Spleen (tissue), 11 donors: ENCODE measurements around the gene KCNK18. TPM values are rescaled to one million over a fixed set of nuclear protein-coding genes. Genes with fewer than 3 reads are reported as not detected.

Experiments used
- DNase-seq: peaks from one replicate; pipeline ENCODE4 v3.0.0-alpha.2; 2020
- H3K27ac ChIP-seq, 8 donors: fragments of 200-600 bp; sonication (generic) in 7 of 8; 1 replicate in 4 of 8; 2 replicates in 4 of 8; pipeline versions ENCODE4 v1.5.0 to v1.8.0; 2016 to 2021; ENCODE audit warnings: inconsistent platforms in 4 of 8, mild to moderate bottlenecking in 4 of 8, moderate library complexity in 1 of 8
- H3K27me3 ChIP-seq, 7 donors: fragments of 200-600 bp; sonication (generic) in 6 of 7; replicated peaks in 1 of 7; 1 replicate in 4 of 7; 2 replicates in 3 of 7; pipeline versions ENCODE4 v1.5.0 to v1.8.0; 2016 to 2021; ENCODE audit warnings: inconsistent platforms in 3 of 7, mild to moderate bottlenecking in 1 of 7
- H3K36me3 ChIP-seq, 6 donors: fragments of 200-600 bp; sonication (generic) in 5 of 6; 1 replicate in 4 of 6; 2 replicates in 2 of 6; pipeline versions ENCODE4 v1.5.0 to v1.8.0; 2016 to 2021; ENCODE audit warnings: inconsistent platforms in 2 of 6
- H3K4me1 ChIP-seq, 6 donors: fragments of 200-600 bp; sonication (generic) in 5 of 6; 1 replicate in 3 of 6; 2 replicates in 3 of 6; pipeline versions ENCODE4 v1.5.0 to v1.8.0; 2016 to 2021; ENCODE audit warnings: inconsistent platforms in 3 of 6
- H3K4me3 ChIP-seq, 8 donors: fragments of 200-600 bp; sonication (generic) in 7 of 8; 1 replicate in 4 of 8; 2 replicates in 4 of 8; pipeline versions ENCODE4 v1.5.0 to v1.8.0; 2016 to 2021; ENCODE audit warnings: inconsistent platforms in 4 of 8, mild to moderate bottlenecking in 4 of 8, moderate library complexity in 2 of 8
- H3K9me3 ChIP-seq, 8 donors: fragments of 200-600 bp; sonication (generic) in 7 of 8; 1 replicate in 4 of 8; 2 replicates in 4 of 8; pipeline versions ENCODE4 v1.5.0 to v1.8.0; 2016 to 2021; ENCODE audit warnings: inconsistent platforms in 4 of 8
- CTCF ChIP-seq, 11 experiments: fragments of 200-600 bp in 7 of 11; fragments of 450-650 bp in 4 of 11; sonication (generic) in 4 of 11; IDR thresholded peaks in 8 of 11; conservative IDR thresholded peaks in 3 of 11; 1 replicate in 7 of 11; 2 replicates in 4 of 11; pipeline versions ENCODE4 v1.4.0 to v1.8.0; 2016 to 2021; ENCODE audit warnings: antibody characterized with exemption in 11 of 11, inconsistent platforms in 4 of 11, mild to moderate bottlenecking in 1 of 11
- POLR2A ChIP-seq, 3 donors: fragments of 450-650 bp; IDR thresholded peaks; one replicate each; pipeline ENCODE4 v1.5.1; 2017; ENCODE audit warnings: antibody characterized with exemption in 3 of 3, mild to moderate bottlenecking in 1 of 3
- POLR2AphosphoS5 ChIP-seq, 3 donors: sonication (generic); formaldehyde crosslinking; IDR thresholded peaks; one replicate each; pipeline ENCODE4 v1.5.1; 2017; ENCODE audit warnings: antibody characterized with exemption in 3 of 3
- WGBS, 5 donors: extraction: QIAGEN DNeasy Blood & Tissue Kit in 3 of 5; methylation state at CpG; one replicate each; pipeline versions ENCODE4 v1.1.5 to v1.1.7; 2013 to 2018; 5-methylcytosine and 5-hydroxymethylcytosine counted together
- intact Hi-C: fragments of 100-400 bp; cut with DNase I; formaldehyde crosslinking; loops from one replicate; pipeline ENCODE4 v1.15.0; 2023; ENCODE audit warnings: low total_unique reads
- polyA plus RNA-seq, 3 donors: library from polyadenylated mRNA; stranded (reverse); fragments of 200-250 nt; gene quantifications; one replicate each; pipeline ENCODE4 v1.2.1, GENCODE V29; 2013
- total RNA-seq, 7 donors: library from RNA; depleted of rRNA in 3 of 7; stranded (reverse); fragments of >200 nt in 3 of 7; fragmentation: NEBNext Ultra II Directional in 4 of 7; extraction: Animal tissue kit (Norgen Biotek cat#: 25700) in 4 of 7; gene quantifications; one replicate each; pipeline versions ENCODE4 v1.1.0 to v1.2.1, GENCODE V29; 2016 to 2021
- donor health status: healthy with polysubstance abuse.
- donor health status: DM: no; HTN: no; CAD: no; lungs with moderate emphysema.
- donor health status: DM: no; HTN: no; CAD: no.
- donor health status: Bipolar disorder and iron deficiency.
- donor health status: healthy.
- donor health status: DM: no; HTN: no; CAD: no.
- donor health status: DM: yes; HTN: yes; CAD: no.

The KCNK18 gene
- total and polyA plus RNA-seq, 10 donors: not detected

- Histone ChIP-seq H3K36me3 (no peaks in the 10 kb centered on the region), H3K4me3 (peak overlapping the region in 5 of 8 donors; percentile 1 to 55 (median 13)), H3K27me3 (peaks cover 11 to 100% (median 97%) of the 10 kb centered on the region in 7 donors), H3K4me1 (peaks cover 9 to 54% (median 40%) of the 10 kb centered on the region in 6 donors), H3K9me3 (no peaks in the 10 kb centered on the region), H3K27ac (no peak overlapping the region)
- 4 to 6% (median 5%) methylated on average over 25 to 39 of the region's 39 CpGs for WGBS, 5 donors
- intact Hi-C loops: no loop called here
- no peak for DNase-seq
- TF ChIP-seq POLR2AphosphoS5 (IDR thresholded peaks at IDR 0.05): no peak
- TF ChIP-seq POLR2A (IDR thresholded peaks at IDR 0.05): no peak
- no peak for TF ChIP-seq CTCF (IDR thresholded peaks at IDR 0.05 in 8 of 11, conservative IDR thresholded peaks at IDR 0.05 in 3 of 11)
Measured at GRCh38 chr10:117162093-117163060, 34.9 kb upstream of the KCNK18 start.

GRCh38 chr10:117163061-117163953 is 34.0 kb upstream of the KCNK18 start:
- H3K27me3 ChIP-seq: peaks cover 16 to 100% (median 99%) of the 10 kb centered on the region in 7 donors
- no peaks in the 10 kb centered on the region for H3K36me3 ChIP-seq
- H3K9me3 ChIP-seq: no peaks in the 10 kb centered on the region
- H3K4me1 ChIP-seq: peaks cover 16 to 63% (median 49%) of the 10 kb centered on the region in 6 donors
- intact Hi-C loops: no loop called here
- peak overlapping the region in 5 of 8 donors; percentile 1 to 55 (median 13) for H3K4me3 ChIP-seq
- H3K27ac ChIP-seq: no peak overlapping the region
- DNase-seq: no peak
- TF ChIP-seq POLR2AphosphoS5 (IDR thresholded peaks at IDR 0.05) (no peak), CTCF (IDR thresholded peaks at IDR 0.05 in 8 of 11, conservative IDR thresholded peaks at IDR 0.05 in 3 of 11) (no peak), POLR2A (IDR thresholded peaks at IDR 0.05) (no peak)
- 3 to 5% (median 3%) methylated on average over 34 to 82 of the region's 82 CpGs for WGBS, 5 donors

GRCh38 chr10:117163954-117164548 is 33.2 kb upstream of the KCNK18 start:
- H3K4me1 ChIP-seq: peaks cover 17 to 70% (median 52%) of the 10 kb centered on the region in 6 donors
- WGBS, 5 donors: 10 to 18% (median 12%) methylated on average over 16 of the region's 16 CpGs
- intact Hi-C loops: no loop called here
- no peaks in the 10 kb centered on the region for H3K9me3 ChIP-seq
- no peak for DNase-seq
- TF ChIP-seq POLR2A (IDR thresholded peaks at IDR 0.05) (no peak), POLR2AphosphoS5 (IDR thresholded peaks at IDR 0.05) (no peak), CTCF (IDR thresholded peaks at IDR 0.05 in 8 of 11, conservative IDR thresholded peaks at IDR 0.05 in 3 of 11) (no peak)
- H3K27ac ChIP-seq: no peak overlapping the region
- H3K36me3 ChIP-seq: no peaks in the 10 kb centered on the region
- peak overlapping the region in 2 of 8 donors; percentile 13 to 55 for H3K4me3 ChIP-seq
- H3K27me3 ChIP-seq: peaks cover 16 to 100% (median 99%) of the 10 kb centered on the region in 7 donors
